ENCODE measurements around the gene GNGT2.
"Not testable (repeated sequence)": the region's sequence is repeated elsewhere in the genome, so short reads cannot be mapped to it uniquely, and the experiment has no call there.

Gene GNGT2

DNA sequence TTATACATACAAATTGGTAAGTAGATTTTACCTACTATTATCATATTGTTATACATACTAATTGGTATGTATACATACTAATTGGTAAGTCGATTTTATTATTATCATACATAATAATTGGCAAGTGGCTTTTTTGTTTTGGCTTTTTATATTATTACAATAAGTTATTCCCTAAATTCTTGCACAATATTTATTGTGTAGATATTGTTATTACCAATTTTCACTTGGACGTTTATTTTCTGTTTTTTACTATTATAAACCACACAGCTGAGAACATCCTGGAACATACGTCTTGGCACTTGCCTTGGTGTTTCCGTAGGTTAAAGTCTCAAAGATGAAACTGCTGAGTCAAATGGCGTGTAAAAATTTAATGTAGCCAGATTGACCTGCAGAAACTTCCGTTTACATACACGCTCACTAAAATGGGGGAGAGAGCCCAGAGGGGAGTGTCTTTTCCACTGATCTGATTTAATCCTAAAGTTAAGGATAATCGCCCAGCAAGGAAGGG, 18.9 kb downstream of the GNGT2 start:
- H3K36me3 ChIP-seq (ENCODE audit: control insufficient read depth, insufficient read depth, low read length) = no peaks in the 10 kb centered on the region
- H2AFZ ChIP-seq = peak overlapping the region; percentile 99
- no peaks in the 10 kb centered on the region for H3K4me1 ChIP-seq
- no peak overlapping the region for H3K9ac ChIP-seq
- no peaks in the 10 kb centered on the region for H3K27me3 ChIP-seq (ENCODE audit: control insufficient read depth, insufficient read depth, low read length)
- TF ChIP-seq, protein P1, sequence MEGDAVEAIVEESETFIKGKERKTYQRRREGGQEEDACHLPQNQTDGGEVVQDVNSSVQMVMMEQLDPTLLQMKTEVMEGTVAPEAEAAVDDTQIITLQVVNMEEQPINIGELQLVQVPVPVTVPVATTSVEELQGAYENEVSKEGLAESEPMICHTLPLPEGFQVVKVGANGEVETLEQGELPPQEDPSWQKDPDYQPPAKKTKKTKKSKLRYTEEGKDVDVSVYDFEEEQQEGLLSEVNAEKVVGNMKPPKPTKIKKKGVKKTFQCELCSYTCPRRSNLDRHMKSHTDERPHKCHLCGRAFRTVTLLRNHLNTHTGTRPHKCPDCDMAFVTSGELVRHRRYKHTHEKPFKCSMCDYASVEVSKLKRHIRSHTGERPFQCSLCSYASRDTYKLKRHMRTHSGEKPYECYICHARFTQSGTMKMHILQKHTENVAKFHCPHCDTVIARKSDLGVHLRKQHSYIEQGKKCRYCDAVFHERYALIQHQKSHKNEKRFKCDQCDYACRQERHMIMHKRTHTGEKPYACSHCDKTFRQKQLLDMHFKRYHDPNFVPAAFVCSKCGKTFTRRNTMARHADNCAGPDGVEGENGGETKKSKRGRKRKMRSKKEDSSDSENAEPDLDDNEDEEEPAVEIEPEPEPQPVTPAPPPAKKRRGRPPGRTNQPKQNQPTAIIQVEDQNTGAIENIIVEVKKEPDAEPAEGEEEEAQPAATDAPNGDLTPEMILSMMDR (IDR thresholded peaks at IDR 0.05) = no peak
- H3K4me2 ChIP-seq (ENCODE audit: low read length) = peak overlapping the region; percentile 98
- no peaks in the 10 kb centered on the region for H3K9me3 ChIP-seq (ENCODE audit: control insufficient read depth, low read length)
- H3K4me3 ChIP-seq (ENCODE audit: low read depth, low read length) = peak overlapping the region; percentile 99
- no peaks in the 10 kb centered on the region for H3K79me2 ChIP-seq
- H3K27ac ChIP-seq = peak overlapping the region; percentile 96

DNA sequence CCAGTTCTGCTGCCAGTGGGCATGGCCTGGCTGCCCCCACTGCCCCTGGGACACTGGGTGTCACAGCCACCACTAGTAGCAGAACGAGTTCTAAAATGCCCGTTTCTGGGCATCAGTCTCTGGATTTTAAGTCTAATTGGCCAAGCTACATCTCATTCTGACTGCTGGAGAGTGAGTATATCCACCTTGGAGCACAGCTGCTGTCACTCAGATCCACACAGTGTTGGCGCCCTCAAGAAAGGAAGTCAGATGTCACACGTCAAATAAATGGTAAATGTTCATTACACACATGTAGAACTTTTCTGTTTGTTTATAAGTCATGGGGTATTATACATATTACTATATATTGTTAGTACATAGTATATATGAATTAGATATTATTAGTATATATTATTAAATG, 19.4 kb downstream of the GNGT2 start:
- H3K9ac ChIP-seq = no peak overlapping the region

DNA sequence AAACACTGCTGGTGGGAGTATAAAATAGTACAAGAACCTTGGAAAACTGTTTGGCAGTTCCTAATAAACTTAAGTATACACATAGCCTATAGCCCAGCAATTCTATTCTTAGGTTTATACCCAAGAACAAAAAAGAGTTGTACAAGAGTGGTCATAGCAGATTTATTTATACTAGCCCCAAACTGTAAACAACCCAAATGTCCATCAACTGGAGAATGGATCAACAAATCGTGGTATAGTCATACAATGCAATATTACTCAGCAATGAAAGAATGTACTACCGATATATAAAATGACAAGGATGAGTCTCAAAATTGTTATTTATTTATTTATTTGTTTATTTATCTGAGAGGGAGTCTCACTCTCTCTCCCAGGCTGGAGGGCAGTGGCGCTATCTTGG, 23.1 kb downstream of the GNGT2 start:
- Histone ChIP-seq H2AFZ (no peak overlapping the region), H3K9me3 (ENCODE audit: control insufficient read depth, low read length) (no peaks in the 10 kb centered on the region), H3K27me3 (ENCODE audit: control insufficient read depth, insufficient read depth, low read length) (no peaks in the 10 kb centered on the region), H3K79me2 (no peaks in the 10 kb centered on the region), H3K27ac (no peak overlapping the region), H3K36me3 (ENCODE audit: control insufficient read depth, insufficient read depth, low read length) (no peaks in the 10 kb centered on the region), H3K4me2 (ENCODE audit: low read length) (no peak overlapping the region), H3K4me1 (no peaks in the 10 kb centered on the region), H3K9ac (no peak overlapping the region), H3K4me3 (ENCODE audit: low read depth, low read length) (no peak overlapping the region)
- TF ChIP-seq, protein P1 (IDR thresholded peaks at IDR 0.05) = no peak

More for the DNA sequence above, 19.4 kb downstream of the GNGT2 start:
- H3K4me2 ChIP-seq (ENCODE audit: low read length) = no peak overlapping the region
- no peaks in the 10 kb centered on the region for H3K4me1 ChIP-seq
- no peaks in the 10 kb centered on the region for H3K36me3 ChIP-seq (ENCODE audit: control insufficient read depth, insufficient read depth, low read length)
- no peak overlapping the region for H3K27ac ChIP-seq
- H2AFZ ChIP-seq = no peak overlapping the region
- H3K4me3 ChIP-seq (ENCODE audit: low read depth, low read length) = no peak overlapping the region
- H3K9me3 ChIP-seq (ENCODE audit: control insufficient read depth, low read length) = no peaks in the 10 kb centered on the region
- TF ChIP-seq, protein P1 (IDR thresholded peaks at IDR 0.05) = no peak
- H3K27me3 ChIP-seq (ENCODE audit: control insufficient read depth, insufficient read depth, low read length) = no peaks in the 10 kb centered on the region
- no peaks in the 10 kb centered on the region for H3K79me2 ChIP-seq

DNA sequence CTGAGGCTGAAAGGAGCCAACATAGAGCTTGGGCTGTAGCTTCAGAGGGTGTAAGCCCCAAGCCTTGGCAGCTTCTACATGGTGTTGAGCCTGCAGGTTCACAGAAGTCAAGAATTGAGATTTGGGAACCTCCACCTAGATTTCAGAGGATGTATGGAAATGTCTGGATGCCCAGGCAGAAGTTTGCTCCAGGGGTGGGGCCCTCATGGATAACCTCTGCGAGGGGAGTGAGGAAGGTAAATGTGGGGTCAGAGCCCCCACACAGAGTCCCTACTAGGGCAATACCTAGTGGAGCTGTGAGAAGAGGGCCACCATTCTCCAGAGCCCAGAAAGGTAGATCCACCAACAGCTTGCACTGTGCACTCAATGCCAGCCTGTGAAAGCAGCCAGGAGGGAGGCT, 25.0 kb downstream of the GNGT2 start:
- not testable (repeated sequence) for H3K36me3 ChIP-seq (ENCODE audit: control insufficient read depth, insufficient read depth, low read length); H2AFZ ChIP-seq; H3K9me3 ChIP-seq (ENCODE audit: control insufficient read depth, low read length); H3K27ac ChIP-seq; H3K9ac ChIP-seq; H3K4me2 ChIP-seq (ENCODE audit: low read length); H3K4me1 ChIP-seq; H3K27me3 ChIP-seq (ENCODE audit: control insufficient read depth, insufficient read depth, low read length); H3K79me2 ChIP-seq; H3K4me3 ChIP-seq (ENCODE audit: low read depth, low read length)

DNA sequence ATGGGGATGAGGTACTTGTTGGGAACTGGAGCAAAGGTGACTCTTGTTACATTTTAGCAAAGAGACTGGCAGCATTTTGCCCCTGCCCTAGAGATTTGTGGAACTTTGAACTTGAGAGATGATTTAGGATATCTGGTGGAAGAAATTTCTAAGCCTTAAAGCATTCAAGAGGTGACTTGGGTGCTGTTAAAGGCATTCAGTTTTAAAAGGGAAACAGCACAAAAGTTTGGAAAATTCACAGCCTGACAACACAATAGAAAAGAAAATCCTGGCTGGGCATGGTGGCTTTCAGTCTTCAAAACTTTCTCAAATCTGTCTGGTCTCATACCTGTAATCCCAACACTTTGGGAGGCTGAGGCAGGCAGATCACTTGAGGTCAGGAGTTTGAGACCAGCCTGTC, 25.9 kb downstream of the GNGT2 start:
- H3K36me3 ChIP-seq (ENCODE audit: control insufficient read depth, insufficient read depth, low read length); H3K4me3 ChIP-seq (ENCODE audit: low read depth, low read length); H3K4me2 ChIP-seq (ENCODE audit: low read length): not testable (repeated sequence)

DNA sequence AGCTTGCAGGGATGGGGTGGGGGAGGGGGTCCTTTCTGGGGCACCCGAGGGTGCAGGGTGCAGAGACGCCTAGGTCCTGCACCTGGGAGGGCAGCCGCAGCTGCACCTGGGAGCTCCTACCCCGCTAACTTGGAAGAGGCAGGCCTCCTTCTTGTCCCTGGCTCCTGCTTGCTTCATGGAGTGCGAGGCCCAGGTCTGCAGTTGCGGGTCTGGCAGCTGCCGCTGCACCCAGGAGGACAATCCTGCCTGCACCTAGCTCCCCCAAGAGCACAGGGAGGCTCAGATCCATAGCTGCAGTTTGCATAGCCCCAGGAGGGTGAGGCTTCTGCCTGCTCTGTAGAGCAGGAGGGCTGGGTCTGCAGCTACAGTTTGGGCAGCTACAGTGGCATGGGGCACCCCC, 26.6 kb downstream of the GNGT2 start:
- TF ChIP-seq, protein P1 (IDR thresholded peaks at IDR 0.05) = no peak
- Histone ChIP-seq H2AFZ (no peak overlapping the region), H3K9ac (no peak overlapping the region), H3K27me3 (ENCODE audit: control insufficient read depth, insufficient read depth, low read length) (no peaks in the 10 kb centered on the region), H3K4me1 (no peaks in the 10 kb centered on the region), H3K9me3 (ENCODE audit: control insufficient read depth, low read length) (no peaks in the 10 kb centered on the region), H3K27ac (no peak overlapping the region), H3K36me3 (ENCODE audit: control insufficient read depth, insufficient read depth, low read length) (no peaks in the 10 kb centered on the region), H3K4me3 (ENCODE audit: low read depth, low read length) (no peak overlapping the region), H3K4me2 (ENCODE audit: low read length) (no peak overlapping the region), H3K79me2 (no peaks in the 10 kb centered on the region)

More for the DNA sequence above, 25.9 kb downstream of the GNGT2 start:
- not testable (repeated sequence) for H3K27me3 ChIP-seq (ENCODE audit: control insufficient read depth, insufficient read depth, low read length); H3K79me2 ChIP-seq; H3K9me3 ChIP-seq (ENCODE audit: control insufficient read depth, low read length); H3K9ac ChIP-seq; H3K27ac ChIP-seq; H3K4me1 ChIP-seq; H2AFZ ChIP-seq
